OCI-LY3 (cell line): ENCODE data around the gene PHLDA1.

Source experiments
- H2AFZ ChIP-seq: fragments of 200-600, 300-600 bp; shearing (Covaris generic); 2 replicates; pipeline ENCODE4 v1.6.0; 2014; ENCODE audit warnings: antibody characterized with exemption, low read depth, low read length
- H3K27ac ChIP-seq: fragments of 200-600, 300-600 bp; sonication (generic); 2 replicates; pipeline ENCODE4 v1.5.1; 2014; ENCODE audit warnings: mild to moderate bottlenecking, low read length, moderate library complexity, mixed read lengths
- H3K27me3 ChIP-seq: fragments of 200-600, 300-600 bp; sonication (generic); 2 replicates; pipeline ENCODE4 v1.6.1; 2014; ENCODE audit warnings: low read depth, low read length, mixed read lengths
- H3K36me3 ChIP-seq: fragments of 200-600, 300-600 bp; sonication (generic); replicated peaks from 2 replicates; pipeline ENCODE3; 2014; ENCODE audit warnings: low read depth, low read length, mixed read lengths
- H3K4me1 ChIP-seq: fragments of 300-600, 200-600 bp; sonication (generic); 2 replicates; pipeline ENCODE4 v1.6.1; 2014; ENCODE audit warnings: low read length, mixed read lengths
- H3K4me2 ChIP-seq: fragments of 200-600, 300-600 bp; sonication (generic); 2 replicates; pipeline ENCODE4 v1.6.1; 2014; ENCODE audit warnings: low read length, mixed read lengths
- H3K4me3 ChIP-seq: fragments of 300-600, 200-600 bp; sonication (generic); 2 replicates; pipeline ENCODE4 v1.5.1; 2014; ENCODE audit warnings: antibody characterized with exemption, mild to moderate bottlenecking, low read length, moderate library complexity
- H3K79me2 ChIP-seq: fragments of 300-600, 200-600 bp; shearing (Covaris generic); 2 replicates; pipeline ENCODE4 v1.6.1; 2014; ENCODE audit warnings: mild to moderate bottlenecking, low read length, mixed read lengths
- H3K9ac ChIP-seq: fragments of 300-600, 200-600 bp; shearing (Covaris generic); 2 replicates; pipeline ENCODE4 v1.6.0; 2014; ENCODE audit warnings: mild to moderate bottlenecking, low read length, moderate library complexity
- H3K9me3 ChIP-seq: fragments of 200-600, 300-600 bp; shearing (Covaris generic); 2 replicates; pipeline ENCODE4 v1.6.1; 2014; ENCODE audit warnings: low read length, mixed read lengths; ENCODE audit not compliant: insufficient read depth
- H4K20me1 ChIP-seq: fragments of 200-600, 300-600 bp; sonication (generic); 2 replicates; pipeline ENCODE4 v1.6.1; 2016; ENCODE audit warnings: low read length, mixed read lengths; ENCODE audit not compliant: insufficient read depth
- EZH2phosphoT487 ChIP-seq: fragments of 200-600 bp; shearing (Covaris generic); IDR thresholded peaks from 2 replicates; pipeline ENCODE4 v1.6.1; 2018; ENCODE audit warnings: antibody characterized with exemption, mixed run types, low read depth
- TF ChIP-seq, protein P1 (sequence below): fragments of 200-600, 300-600 bp; sonication (generic); IDR thresholded peaks from 2 replicates; pipeline ENCODE4 v1.5.1; 2014; ENCODE audit warnings: antibody characterized with exemption, low read length, low read depth

Gene PHLDA1

DNA sequence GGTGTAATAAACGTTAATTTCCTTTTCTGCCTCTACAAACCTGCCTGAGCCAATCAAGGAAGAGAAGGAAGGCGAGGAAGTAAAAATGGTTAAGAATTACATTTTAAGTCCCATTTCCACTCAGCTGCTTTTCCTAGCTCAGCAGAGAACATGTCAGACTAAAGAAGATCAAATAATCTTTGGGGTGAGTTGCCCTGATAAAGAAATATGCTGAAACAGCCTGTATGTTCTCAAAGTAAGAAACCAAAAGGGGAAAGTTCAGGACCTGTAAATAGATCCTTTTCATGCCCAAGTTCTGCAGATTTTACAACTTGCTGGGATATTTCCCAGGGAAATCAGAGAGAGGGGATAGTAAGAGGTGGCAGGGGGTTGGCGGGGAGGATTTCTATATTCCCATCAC lies 55.5 kb downstream of the PHLDA1 start:
- Histone ChIP-seq H3K9ac (no peak overlapping the region), H3K4me1 (peaks cover 32% of the 10 kb centered on the region), H3K36me3 (no peaks in the 10 kb centered on the region), H3K9me3 (no peaks in the 10 kb centered on the region), H3K27me3 (no peaks in the 10 kb centered on the region), H3K4me2 (no peak overlapping the region), H3K4me3 (no peak overlapping the region), H3K27ac (no peak overlapping the region), H2AFZ (no peak overlapping the region), H4K20me1 (no peaks in the 10 kb centered on the region), H3K79me2 (no peaks in the 10 kb centered on the region)
- no peak for TF ChIP-seq EZH2phosphoT487
- TF ChIP-seq, protein P1, sequence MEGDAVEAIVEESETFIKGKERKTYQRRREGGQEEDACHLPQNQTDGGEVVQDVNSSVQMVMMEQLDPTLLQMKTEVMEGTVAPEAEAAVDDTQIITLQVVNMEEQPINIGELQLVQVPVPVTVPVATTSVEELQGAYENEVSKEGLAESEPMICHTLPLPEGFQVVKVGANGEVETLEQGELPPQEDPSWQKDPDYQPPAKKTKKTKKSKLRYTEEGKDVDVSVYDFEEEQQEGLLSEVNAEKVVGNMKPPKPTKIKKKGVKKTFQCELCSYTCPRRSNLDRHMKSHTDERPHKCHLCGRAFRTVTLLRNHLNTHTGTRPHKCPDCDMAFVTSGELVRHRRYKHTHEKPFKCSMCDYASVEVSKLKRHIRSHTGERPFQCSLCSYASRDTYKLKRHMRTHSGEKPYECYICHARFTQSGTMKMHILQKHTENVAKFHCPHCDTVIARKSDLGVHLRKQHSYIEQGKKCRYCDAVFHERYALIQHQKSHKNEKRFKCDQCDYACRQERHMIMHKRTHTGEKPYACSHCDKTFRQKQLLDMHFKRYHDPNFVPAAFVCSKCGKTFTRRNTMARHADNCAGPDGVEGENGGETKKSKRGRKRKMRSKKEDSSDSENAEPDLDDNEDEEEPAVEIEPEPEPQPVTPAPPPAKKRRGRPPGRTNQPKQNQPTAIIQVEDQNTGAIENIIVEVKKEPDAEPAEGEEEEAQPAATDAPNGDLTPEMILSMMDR = no peak

DNA sequence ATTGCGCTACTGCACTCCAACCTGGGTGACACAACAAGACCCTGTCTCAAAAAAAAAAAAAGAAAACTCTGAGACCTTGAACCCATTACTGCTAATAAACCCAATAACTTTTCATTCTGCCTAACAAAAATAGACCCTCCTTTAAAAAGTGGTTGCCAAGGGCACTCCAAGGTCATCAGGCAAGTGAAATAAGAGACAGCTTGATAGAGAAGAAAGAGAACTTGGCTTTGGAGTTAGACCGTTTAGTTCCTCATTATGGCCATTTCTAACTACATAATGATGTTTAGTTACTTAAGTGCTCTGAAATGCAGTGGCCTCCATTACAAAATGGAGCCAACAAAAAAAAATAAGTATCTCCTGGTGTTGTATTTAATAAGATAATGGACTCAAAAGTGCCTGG lies 55.9 kb downstream of the PHLDA1 start:
- H3K27ac ChIP-seq = no peak overlapping the region
- no peaks in the 10 kb centered on the region for H3K9me3 ChIP-seq
- H3K4me2 ChIP-seq = no peak overlapping the region
- no peaks in the 10 kb centered on the region for H3K36me3 ChIP-seq
- no peaks in the 10 kb centered on the region for H3K79me2 ChIP-seq
- no peak overlapping the region for H3K9ac ChIP-seq
- no peak overlapping the region for H3K4me3 ChIP-seq
- H2AFZ ChIP-seq = no peak overlapping the region
- H3K4me1 ChIP-seq = peaks cover 29% of the 10 kb centered on the region
- no peaks in the 10 kb centered on the region for H4K20me1 ChIP-seq
- H3K27me3 ChIP-seq = no peaks in the 10 kb centered on the region
- TF ChIP-seq, protein P1 = no peak
- no peak for TF ChIP-seq EZH2phosphoT487
